Measurements from ENCODE around the gene HRH1. TPM values are rescaled to one million over a fixed set of nuclear protein-coding genes. Genes with fewer than 3 reads are reported as not detected.

Gene HRH1
- total and polyA plus RNA-seq, 11 donors, result 0.40 to 4.3 (median 1.3) TPM

- ATAC-seq (no peak), DNase-seq (no peak)
- H3K27ac ChIP-seq, result no peak overlapping the region
- peaks cover 0 to 33% (median 0%) of the 10 kb centered on the region in 12 donors for H3K4me1 ChIP-seq
- no peak overlapping the region for H3K4me3 ChIP-seq
- H3K9me3 ChIP-seq, result no peaks in the 10 kb centered on the region
- 89 to 97% (median 91%) methylated on average over 4 of the region's 4 CpGs for WGBS, 4 donors
- intact Hi-C loops (cut with DNase I), result loop anchor here in 2 of 10 donors (10.0 kb wide), 1 partner anchor 105 kb away; no protein-coding TSS in a partner anchor
- H3K36me3 ChIP-seq, result no peaks in the 10 kb centered on the region
- peaks cover 0 to 5% (median 0%) of the 10 kb centered on the region in 9 donors for H3K27me3 ChIP-seq
- no peak for TF ChIP-seq POLR2A (IDR thresholded peaks at IDR 0.05)
- no peak for TF ChIP-seq CTCF (IDR thresholded peaks at IDR 0.05)
Observed at GRCh38 chr3:11230125-11230524, 75.8 kb downstream of the HRH1 start.

- no peak overlapping the region for H3K27ac ChIP-seq
- ATAC-seq (no peak), DNase-seq (no peak)
- no peak overlapping the region for H3K4me3 ChIP-seq
- intact Hi-C loops (cut with DNase I), result loop anchor here in 2 of 10 donors (10.0 kb wide), 1 partner anchor 104 kb away; no protein-coding TSS in a partner anchor
- TF ChIP-seq POLR2A (IDR thresholded peaks at IDR 0.05) (no peak), CTCF (IDR thresholded peaks at IDR 0.05) (no peak)
- H3K36me3 ChIP-seq, result no peaks in the 10 kb centered on the region
- H3K4me1 ChIP-seq, result peaks cover 0 to 26% (median 0%) of the 10 kb centered on the region in 12 donors
- H3K27me3 ChIP-seq, result peaks cover 0 to 11% (median 0%) of the 10 kb centered on the region in 9 donors
- WGBS, 4 donors, result 45 to 63% (median 61%) methylated on average over 3 of the region's 3 CpGs
- H3K9me3 ChIP-seq, result no peaks in the 10 kb centered on the region
Observed at GRCh38 chr3:11230832-11231231, 76.5 kb downstream of the HRH1 start.

GRCh38 chr3:11235385-11235784 lies 81.1 kb downstream of the HRH1 start:
- Histone ChIP-seq H3K4me3 (no peak overlapping the region), H3K27me3 (peaks cover 0 to 14% (median 0%) of the 10 kb centered on the region in 9 donors), H3K27ac (no peak overlapping the region), H3K9me3 (peaks cover 0 to 9% (median 0%) of the 10 kb centered on the region in 12 donors), H3K36me3 (no peaks in the 10 kb centered on the region), H3K4me1 (peaks cover 0 to 7% (median 0%) of the 10 kb centered on the region in 12 donors)
- ATAC-seq (no peak), DNase-seq (no peak)
- TF ChIP-seq POLR2A (IDR thresholded peaks at IDR 0.05) (no peak), CTCF (IDR thresholded peaks at IDR 0.05) (no peak)
- intact Hi-C loops (cut with DNase I), result loop anchor here in 5 of 10 donors (5.0 to 10.0 kb wide), 3 partner anchors 97 to 102 kb away; no protein-coding TSS in a partner anchor
- WGBS, 4 donors, result 66 to 73% (median 69%) methylated on average over 8 of the region's 8 CpGs

- TF ChIP-seq CTCF (IDR thresholded peaks at IDR 0.05) (peak; percentile 62 to 83 (median 72)), POLR2A (IDR thresholded peaks at IDR 0.05) (no peak)
- H3K4me3 ChIP-seq, result no peak overlapping the region
- peaks cover 0 to 14% (median 0%) of the 10 kb centered on the region in 9 donors for H3K27me3 ChIP-seq
- peaks cover 0 to 9% (median 0%) of the 10 kb centered on the region in 12 donors for H3K9me3 ChIP-seq
- no peak overlapping the region for H3K27ac ChIP-seq
- WGBS, 4 donors, result 35 to 44% (median 43%) methylated on average over 8 of the region's 8 CpGs
- DNase-seq, result peak; percentile 16 to 74 (median 37)
- H3K4me1 ChIP-seq, result no peaks in the 10 kb centered on the region
- intact Hi-C loops (cut with DNase I), result loop anchor here in 8 of 10 donors (1.0 to 10.0 kb wide), 5 partner anchors 95 to 100 kb away; no protein-coding TSS in a partner anchor
- peak in 1 of 4 donors; percentile 42 for ATAC-seq
- H3K36me3 ChIP-seq, result no peaks in the 10 kb centered on the region
Observed at GRCh38 chr3:11236588-11237461, 82.5 kb downstream of the HRH1 start.

Data from heart left ventricle (tissue), 16 donors.